Aorta (tissue), 5 donors: Measurements from ENCODE around the gene OAF. TPM values are rescaled to one million over a fixed set of nuclear protein-coding genes. Genes with fewer than 3 reads are reported as not detected.

Experiments
- ATAC-seq: fragments of 200-7000 bp; cut with Tn5 transposase; one replicate; pipeline ENCODE4 v1.9.1; 2022; ENCODE audit warnings: moderate library complexity; ENCODE audit not compliant: low FRiP score
- DNase-seq, 2 donors: peaks; one replicate each; pipeline ENCODE4 v3.0.0-alpha.2; 2020
- H3K27ac ChIP-seq, 2 donors: one replicate each; pipeline ENCODE4 v1.5.1; 2013; ENCODE audit warnings: low read length in 2 of 2, mild to moderate bottlenecking in 2 of 2, moderate library complexity in 2 of 2, control low read depth in 1 of 2, inconsistent platforms in 1 of 2, low read depth in 1 of 2
- H3K27me3 ChIP-seq, 2 donors: one replicate each; pipeline ENCODE4 v1.6.1; 2013; ENCODE audit warnings: control low read depth in 1 of 2, low read length in 1 of 2, mild to moderate bottlenecking in 1 of 2, moderate library complexity in 1 of 2; ENCODE audit not compliant: insufficient read depth in 2 of 2, control insufficient read depth in 1 of 2
- H3K36me3 ChIP-seq, 2 donors: one replicate each; pipeline ENCODE4 v1.6.1; 2013; ENCODE audit warnings: control low read depth in 1 of 2, low read length in 1 of 2, mild to moderate bottlenecking in 1 of 2; ENCODE audit not compliant: insufficient read depth in 2 of 2, control insufficient read depth in 1 of 2
- H3K4me1 ChIP-seq, 2 donors: one replicate each; pipeline ENCODE4 v1.6.1; 2013; ENCODE audit warnings: low read length in 2 of 2, control low read depth in 1 of 2, mild to moderate bottlenecking in 1 of 2, moderate library complexity in 1 of 2; ENCODE audit not compliant: insufficient read depth in 2 of 2, control insufficient read depth in 1 of 2
- H3K4me3 ChIP-seq, 2 donors: one replicate each; pipeline ENCODE4 v1.5.1; 2013; ENCODE audit warnings: low read length in 2 of 2, control low read depth in 1 of 2, mild to moderate bottlenecking in 1 of 2
- H3K9me3 ChIP-seq: one replicate; pipeline ENCODE4 v1.6.1; 2013; ENCODE audit warnings: mild to moderate bottlenecking, low read length; ENCODE audit not compliant: control insufficient read depth
- WGBS, 2 donors: extraction: QIAGEN DNeasy Blood & Tissue Kit; methylation state at CpG; one replicate each; pipeline ENCODE4 v1.1.7; 2013; 5-methylcytosine and 5-hydroxymethylcytosine counted together
- intact Hi-C, 2 donors: fragments of 100-400 bp; cut with DNase I; formaldehyde crosslinking; loops; one replicate each; pipeline versions ENCODE4 v1.14.2 to v1.15.0; 2022
- polyA plus RNA-seq, 2 donors: library from polyadenylated mRNA; stranded (reverse); fragments of 200-250 nt; gene quantifications; one replicate each; pipeline ENCODE4 v1.2.3, GENCODE V29; 2013
- total RNA-seq, 2 donors: library from RNA; stranded (reverse); fragmentation: NEBNext Ultra II Directional; extraction: Animal tissue kit (Norgen Biotek cat#: 25700); gene quantifications; one replicate each; pipeline ENCODE4 v1.2.1, GENCODE V29; 2021
- donor health status: healthy with polysubstance abuse.
- donor health status: Bipolar disorder and iron deficiency.
- donor health status: DM: no; HTN: no; CAD: no.
- donor health status: DM: no; HTN: no; CAD: no.
- donor health status: DM: yes; HTN: yes; CAD: no.

OAF gene
- total and polyA plus RNA-seq, 4 donors: 4.8 to 79.1 (median 16.5) TPM

DNA sequence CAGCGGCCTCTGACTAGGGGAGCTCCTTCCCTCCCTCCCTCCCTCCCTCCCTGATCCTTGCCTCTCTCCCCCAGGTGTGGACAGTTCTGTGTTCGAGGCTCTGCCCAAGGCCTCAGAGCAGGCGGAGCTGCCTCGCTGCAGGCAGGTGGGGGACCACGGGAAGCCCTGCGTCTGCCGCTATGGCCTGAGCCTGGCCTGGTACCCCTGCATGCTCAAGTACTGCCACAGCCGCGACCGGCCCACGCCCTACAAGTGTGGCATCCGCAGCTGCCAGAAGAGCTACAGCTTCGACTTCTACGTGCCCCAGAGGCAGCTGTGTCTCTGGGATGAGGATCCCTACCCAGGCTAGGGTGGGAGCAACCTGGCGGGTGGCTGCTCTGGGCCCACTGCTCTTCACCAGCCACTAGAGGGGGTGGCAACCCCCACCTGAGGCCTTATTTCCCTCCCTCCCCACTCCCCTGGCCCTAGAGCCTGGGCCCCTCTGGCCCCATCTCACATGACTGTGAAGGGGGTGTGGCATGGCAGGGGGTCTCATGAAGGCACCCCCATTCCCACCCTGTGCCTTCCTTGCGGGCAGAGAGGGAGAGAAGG, 18.1 kb downstream of the OAF start:
- Histone ChIP-seq H3K27me3 (no peaks in the 10 kb centered on the region), H3K36me3 (no peaks in the 10 kb centered on the region), H3K4me3 (no peak overlapping the region), H3K4me1 (no peaks in the 10 kb centered on the region), H3K9me3 (no peaks in the 10 kb centered on the region), H3K27ac (no peak overlapping the region)
- no peak for ATAC-seq
- DNase-seq: no peak
- intact Hi-C loops: loop anchor here (1.0 to 5.0 kb wide), 2 partner anchors 56 to 57 kb away; no protein-coding TSS in a partner anchor
- 87 to 91% methylated on average over 15 to 16 of the region's 16 CpGs for WGBS, 2 donors

DNA sequence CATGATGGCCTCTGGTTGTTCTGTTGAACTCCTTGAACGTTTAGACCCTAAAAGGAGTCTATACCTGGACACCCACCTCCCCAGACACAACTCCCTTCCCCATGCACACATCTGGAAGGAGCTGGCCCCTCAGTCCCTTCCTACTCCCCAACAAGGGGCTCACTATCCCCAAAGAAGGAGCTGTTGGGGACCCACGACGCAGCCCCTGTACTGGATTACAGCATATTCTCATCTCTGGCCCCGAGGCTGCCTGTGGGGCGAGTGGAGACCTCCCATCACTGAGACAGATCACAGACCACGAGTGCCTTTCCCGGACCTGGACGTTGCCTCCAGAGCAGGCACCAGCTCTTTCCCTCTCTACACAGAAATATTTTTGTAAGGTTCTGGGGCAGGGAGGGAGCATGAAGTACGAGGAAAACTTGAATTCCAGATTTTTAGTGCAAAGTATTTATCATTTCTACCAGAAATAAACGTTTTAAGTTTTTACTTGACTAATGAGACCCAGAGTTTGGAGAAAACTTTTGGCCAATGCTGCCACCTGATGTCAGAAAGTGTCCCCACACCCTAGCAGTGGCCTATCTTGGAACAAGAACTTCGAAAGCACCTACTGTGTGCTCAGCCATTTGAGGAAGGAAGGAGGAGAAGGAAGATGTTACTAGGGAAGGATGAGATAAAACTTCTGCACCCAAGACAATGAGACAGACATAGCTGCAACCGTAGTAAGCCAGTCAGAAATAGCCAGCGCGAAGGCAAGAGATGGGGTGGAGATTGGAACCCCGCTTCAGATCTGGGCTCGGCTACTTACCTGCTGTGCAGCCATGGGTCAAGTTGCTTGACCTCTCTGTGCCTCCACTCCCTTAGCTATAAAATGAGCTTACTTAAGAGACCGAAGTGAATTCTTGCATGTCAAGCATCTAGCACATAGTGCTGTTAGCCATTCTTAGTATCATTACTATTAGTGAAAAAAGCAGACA, 18.9 kb downstream of the OAF start:
- Histone ChIP-seq H3K36me3 (no peaks in the 10 kb centered on the region), H3K4me1 (no peaks in the 10 kb centered on the region), H3K27ac (no peak overlapping the region), H3K27me3 (no peaks in the 10 kb centered on the region), H3K4me3 (no peak overlapping the region), H3K9me3 (no peaks in the 10 kb centered on the region)
- no peak for DNase-seq
- ATAC-seq: no peak
- intact Hi-C loops: loop anchor here (1.0 to 5.0 kb wide), 2 partner anchors 56 to 57 kb away; no protein-coding TSS in a partner anchor
- 44 to 48% methylated on average over 17 of the region's 17 CpGs for whole genome bisulfite sequencing, 2 donors

DNA sequence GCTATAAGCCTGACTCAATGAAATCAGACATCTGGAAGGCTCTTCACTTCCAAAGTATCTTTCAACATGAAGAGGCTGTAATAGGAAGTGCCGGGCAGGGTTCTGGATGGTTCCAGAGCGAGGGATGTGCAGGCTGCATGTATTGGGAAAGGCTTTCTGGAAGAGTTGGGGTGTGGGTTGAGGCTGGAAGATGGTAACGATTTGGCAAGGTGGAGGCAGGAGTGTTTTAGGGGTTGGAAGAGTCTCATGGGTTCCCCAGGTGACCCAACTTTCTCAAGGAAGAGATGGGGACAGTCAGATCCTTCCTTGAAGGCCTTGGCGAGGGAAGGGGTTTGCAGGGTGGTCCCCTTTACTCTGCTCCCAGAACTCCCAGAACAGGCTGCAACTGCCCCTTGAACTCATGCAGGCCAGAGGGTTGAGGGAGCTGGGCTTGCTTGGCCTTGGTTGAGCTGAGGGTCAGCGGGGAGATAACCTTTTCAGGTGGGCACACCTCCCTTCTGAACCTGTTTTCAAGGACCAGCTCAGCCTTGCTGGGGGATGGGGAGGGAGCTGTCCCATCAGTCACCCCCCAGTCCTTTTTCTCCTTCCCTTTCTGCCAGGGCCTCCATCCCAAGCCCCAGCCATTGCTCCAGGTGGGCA, 19.7 kb downstream of the OAF start:
- Histone ChIP-seq H3K27ac (no peak overlapping the region), H3K9me3 (no peaks in the 10 kb centered on the region), H3K36me3 (no peaks in the 10 kb centered on the region), H3K4me3 (no peak overlapping the region), H3K4me1 (no peaks in the 10 kb centered on the region), H3K27me3 (no peaks in the 10 kb centered on the region)
- WGBS, 2 donors: 82 to 87% methylated on average over 5 of the region's 5 CpGs
- DNase-seq (no peak), ATAC-seq (no peak)
- intact Hi-C loops: no loop called here

DNA sequence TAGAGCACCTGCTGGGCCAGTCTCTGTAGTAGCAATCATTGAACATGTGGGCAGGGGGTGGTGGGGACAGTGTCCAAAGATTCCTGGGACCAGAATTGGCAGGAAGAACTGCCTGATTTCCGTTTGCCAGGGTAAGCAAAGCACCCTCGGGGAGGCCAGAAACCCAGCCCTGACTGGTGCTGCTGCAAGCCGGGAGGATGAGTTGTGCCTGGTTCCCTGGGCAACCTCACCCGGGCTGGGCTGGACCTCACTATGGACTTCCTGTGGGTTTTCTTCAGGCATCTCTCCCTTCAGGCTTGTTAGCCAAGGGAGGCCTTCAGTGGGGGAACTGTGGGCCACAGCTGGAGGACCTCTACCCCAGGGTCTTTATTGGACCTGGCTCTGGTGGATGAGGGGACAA, 21.1 kb downstream of the OAF start:
- H3K27ac ChIP-seq: no peak overlapping the region
- no peaks in the 10 kb centered on the region for H3K27me3 ChIP-seq
- WGBS, 2 donors: 4 to 5% methylated on average over 4 of the region's 4 CpGs
- H3K4me1 ChIP-seq: no peaks in the 10 kb centered on the region
- H3K36me3 ChIP-seq: no peaks in the 10 kb centered on the region
- intact Hi-C loops: no loop called here
- H3K4me3 ChIP-seq: no peak overlapping the region
- DNase-seq (no peak), ATAC-seq (no peak)
- no peaks in the 10 kb centered on the region for H3K9me3 ChIP-seq

DNA sequence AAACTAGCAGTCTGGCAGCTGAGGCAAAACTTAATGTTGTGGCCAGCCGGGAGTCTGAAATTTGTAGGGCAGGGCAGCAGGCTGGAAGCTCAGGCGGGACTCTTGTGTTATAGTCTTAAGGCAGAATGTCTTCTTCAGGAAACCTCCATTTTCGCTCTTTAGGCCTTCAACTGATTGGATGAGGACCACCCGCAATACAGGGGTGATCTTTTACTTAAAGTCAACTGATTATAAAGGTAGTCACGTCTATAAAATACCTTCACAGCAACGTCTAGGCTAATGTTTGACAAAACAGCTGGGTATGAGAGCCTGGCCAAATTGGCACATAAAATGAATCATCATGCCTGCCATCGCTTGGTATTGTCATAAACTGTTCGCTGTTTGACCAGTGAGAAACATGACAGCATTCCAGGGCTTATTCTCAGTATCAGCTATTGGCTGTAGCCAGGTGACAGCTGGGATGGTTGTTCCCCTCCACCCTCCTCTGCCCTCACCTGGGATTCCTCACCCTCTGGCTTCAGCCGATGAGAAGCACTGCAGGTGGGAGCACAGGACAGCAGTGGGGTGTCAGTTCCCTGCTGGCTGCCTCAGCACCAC, 22.5 kb downstream of the OAF start:
- H3K4me3 ChIP-seq: no peak overlapping the region
- intact Hi-C loops: no loop called here
- DNase-seq: no peak

DNA sequence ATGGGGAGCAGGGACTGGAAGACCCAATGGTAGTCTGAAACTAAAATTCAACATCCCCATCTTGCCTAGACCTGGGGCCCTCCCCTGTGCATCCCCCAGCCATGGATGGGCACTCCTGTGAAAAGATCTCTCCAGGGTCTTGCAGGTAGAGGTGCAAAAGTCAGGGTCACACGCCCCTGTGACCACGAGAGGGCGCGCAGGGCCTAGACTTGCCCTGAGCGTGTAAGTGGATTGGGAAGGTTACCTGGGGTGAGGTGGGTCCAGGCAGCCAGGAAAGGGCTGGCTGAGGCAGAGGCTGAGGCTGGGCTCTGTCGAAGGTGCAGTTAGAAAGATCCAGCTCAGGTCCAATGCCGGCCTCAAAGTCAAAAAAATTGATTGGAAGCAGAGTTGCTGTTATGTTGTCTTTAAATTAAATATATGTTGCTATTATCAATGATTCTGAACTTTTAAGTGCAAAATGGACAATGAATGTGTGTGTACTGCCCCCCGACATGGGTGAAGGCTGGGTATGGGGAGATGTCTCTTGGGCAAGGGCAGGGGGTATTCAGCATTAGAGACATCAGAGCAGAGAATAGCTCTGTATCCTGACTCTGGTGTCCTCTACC, 24.3 kb downstream of the OAF start:
- ATAC-seq (no peak), DNase-seq (peak; percentile 65 to 84)
- Histone ChIP-seq H3K36me3 (no peaks in the 10 kb centered on the region), H3K4me1 (no peaks in the 10 kb centered on the region), H3K27me3 (no peaks in the 10 kb centered on the region), H3K27ac (no peak overlapping the region), H3K4me3 (no peak overlapping the region), H3K9me3 (no peaks in the 10 kb centered on the region)
- WGBS, 2 donors: 11% methylated on average over 8 of the region's 8 CpGs
- intact Hi-C loops: loop anchor here (1.0 to 2.0 kb wide), 2 partner anchors 64 to 66 kb away; no protein-coding TSS in a partner anchor

More for the DNA sequence above, 22.5 kb downstream of the OAF start:
- H3K27ac ChIP-seq: no peak overlapping the region
- no peaks in the 10 kb centered on the region for H3K4me1 ChIP-seq
- WGBS, 2 donors: 82 to 84% methylated on average over 9 of the region's 9 CpGs
- no peaks in the 10 kb centered on the region for H3K36me3 ChIP-seq
- H3K27me3 ChIP-seq: no peaks in the 10 kb centered on the region
- no peaks in the 10 kb centered on the region for H3K9me3 ChIP-seq
- no peak for ATAC-seq

DNA sequence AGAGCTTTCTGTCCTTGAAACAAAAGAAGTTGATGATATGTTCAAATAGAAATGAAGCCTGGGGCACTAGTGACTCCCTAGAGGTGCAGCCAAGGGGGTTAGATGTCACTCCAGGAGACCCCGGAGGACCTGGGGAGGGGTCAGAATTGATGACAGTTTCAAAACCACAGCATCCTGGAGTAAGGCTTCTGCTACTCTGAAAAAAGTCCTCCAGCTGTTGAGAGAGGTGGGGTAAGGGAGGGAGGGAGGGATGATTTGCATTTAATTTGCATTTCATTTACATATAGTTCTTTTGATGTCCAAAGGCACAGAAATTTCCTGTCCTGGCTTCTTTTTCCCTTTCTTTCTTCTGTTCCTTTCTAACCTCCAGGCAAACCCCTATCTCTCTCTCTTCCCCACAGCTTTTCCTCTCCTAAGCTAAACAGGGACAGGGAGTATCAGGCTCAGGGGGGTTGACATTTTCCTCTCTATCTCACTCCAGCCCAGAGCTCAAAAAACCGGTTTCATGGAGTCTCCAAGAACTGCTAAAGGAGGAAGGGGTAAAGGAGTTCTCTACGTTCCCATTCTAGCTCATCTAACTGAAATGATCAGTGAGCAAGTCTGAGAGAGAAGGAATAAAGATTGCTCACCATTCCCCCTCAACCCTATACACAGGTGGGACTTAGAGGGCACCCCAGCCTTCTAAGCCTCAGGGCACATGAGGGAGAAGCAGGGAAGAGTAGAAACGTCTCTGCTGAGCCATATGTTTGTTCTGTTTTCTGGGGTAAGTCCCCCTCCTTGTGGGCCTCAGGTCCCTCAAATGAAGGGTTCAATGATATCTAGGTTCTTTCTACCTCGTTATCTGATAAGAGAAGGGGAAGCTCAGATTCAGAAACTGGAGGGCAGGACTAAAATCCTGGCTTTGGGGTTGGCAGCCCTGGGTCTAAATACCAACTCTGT, 25.6 kb downstream of the OAF start:
- intact Hi-C loops: no loop called here

More for the DNA sequence above, 25.6 kb downstream of the OAF start:
- no peaks in the 10 kb centered on the region for H3K4me1 ChIP-seq
- no peaks in the 10 kb centered on the region for H3K9me3 ChIP-seq
- H3K36me3 ChIP-seq: no peaks in the 10 kb centered on the region
- H3K4me3 ChIP-seq: no peak overlapping the region
- no peaks in the 10 kb centered on the region for H3K27me3 ChIP-seq
- no peak overlapping the region for H3K27ac ChIP-seq
- DNase-seq (no peak), ATAC-seq (no peak)
- WGBS, 2 donors: 64 to 71% methylated on average over 5 of the region's 5 CpGs
